ENCODE data around the gene BRMS1L.
"Not testable (repeated sequence)": the region's sequence is repeated elsewhere in the genome, so short reads cannot be mapped to it uniquely, and the experiment has no call there.

BRMS1L gene

DNA sequence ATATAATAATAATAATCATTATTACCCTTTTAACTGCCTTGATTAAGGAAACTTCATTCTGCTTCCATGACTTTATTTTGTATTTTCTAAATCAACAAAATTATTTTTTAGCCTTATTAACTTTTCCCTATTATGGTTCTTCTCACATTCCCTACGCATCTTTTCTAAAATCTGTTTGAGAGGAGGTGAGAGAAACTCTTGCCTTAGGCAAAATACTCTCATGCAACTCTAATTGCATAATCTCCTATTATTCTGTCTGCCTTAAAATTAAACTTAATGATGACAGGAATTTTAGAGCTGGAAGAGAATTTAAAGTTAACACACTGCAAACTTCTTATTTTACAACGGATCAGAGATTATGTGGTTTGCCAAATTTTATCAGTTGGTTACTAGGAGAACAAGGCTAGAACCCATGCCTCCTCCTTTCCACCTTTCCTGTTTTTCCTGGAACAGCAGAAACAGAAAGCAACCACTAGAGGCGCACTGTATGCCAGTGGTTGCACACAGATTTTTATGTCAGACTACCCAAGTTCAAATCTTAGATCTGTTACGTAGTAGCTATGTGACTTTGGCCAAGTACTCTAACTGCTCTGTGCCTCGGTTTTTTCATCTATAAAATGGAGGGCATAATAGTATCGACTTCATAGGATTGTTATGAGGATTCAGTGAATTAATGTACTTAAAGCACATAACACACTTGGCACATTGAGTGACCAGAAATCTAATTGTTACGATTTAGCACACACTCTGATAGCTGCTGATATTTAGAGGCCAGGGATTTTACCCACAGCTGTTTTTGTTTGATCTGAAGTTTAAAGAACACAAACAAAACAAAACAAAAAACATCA is 4.3 kb upstream of the BRMS1L start:
- in situ Hi-C loops (cut with MboI; ENCODE audit: low sequenced_read_pairs, unreplicated experiment), result loop anchor here (25.0 kb wide), 1 partner anchor 384 kb away; no protein-coding TSS in a partner anchor
- TF ChIP-seq, protein P1, sequence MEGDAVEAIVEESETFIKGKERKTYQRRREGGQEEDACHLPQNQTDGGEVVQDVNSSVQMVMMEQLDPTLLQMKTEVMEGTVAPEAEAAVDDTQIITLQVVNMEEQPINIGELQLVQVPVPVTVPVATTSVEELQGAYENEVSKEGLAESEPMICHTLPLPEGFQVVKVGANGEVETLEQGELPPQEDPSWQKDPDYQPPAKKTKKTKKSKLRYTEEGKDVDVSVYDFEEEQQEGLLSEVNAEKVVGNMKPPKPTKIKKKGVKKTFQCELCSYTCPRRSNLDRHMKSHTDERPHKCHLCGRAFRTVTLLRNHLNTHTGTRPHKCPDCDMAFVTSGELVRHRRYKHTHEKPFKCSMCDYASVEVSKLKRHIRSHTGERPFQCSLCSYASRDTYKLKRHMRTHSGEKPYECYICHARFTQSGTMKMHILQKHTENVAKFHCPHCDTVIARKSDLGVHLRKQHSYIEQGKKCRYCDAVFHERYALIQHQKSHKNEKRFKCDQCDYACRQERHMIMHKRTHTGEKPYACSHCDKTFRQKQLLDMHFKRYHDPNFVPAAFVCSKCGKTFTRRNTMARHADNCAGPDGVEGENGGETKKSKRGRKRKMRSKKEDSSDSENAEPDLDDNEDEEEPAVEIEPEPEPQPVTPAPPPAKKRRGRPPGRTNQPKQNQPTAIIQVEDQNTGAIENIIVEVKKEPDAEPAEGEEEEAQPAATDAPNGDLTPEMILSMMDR (IDR thresholded peaks at IDR 0.05; ENCODE audit: borderline replicate concordance, control extremely low read depth, extremely low read depth, insufficient read depth, missing control alignments), result peak; percentile 83
- peak; percentile 38 for DNase-seq (ENCODE audit: low spot score)

DNA sequence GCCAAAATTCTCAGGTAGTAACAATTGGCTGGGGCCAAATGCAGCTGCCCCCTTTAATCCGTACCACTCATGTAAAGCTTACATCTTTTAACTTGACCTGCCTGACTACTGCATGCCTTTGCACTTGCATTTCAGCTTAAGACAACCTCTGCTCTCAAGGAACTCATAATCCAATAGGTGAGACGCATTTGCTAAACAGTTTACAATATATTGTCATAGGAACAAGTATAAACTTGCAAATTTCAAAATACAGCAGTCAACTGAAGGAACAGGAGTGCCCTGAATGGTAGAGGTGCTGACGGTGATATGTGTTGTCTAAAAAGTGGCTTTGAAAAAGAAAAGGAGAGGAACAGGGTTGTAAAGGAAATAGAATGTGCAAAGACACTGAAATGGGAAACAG is 3.6 kb upstream of the BRMS1L start:
- in situ Hi-C loops (cut with MboI; ENCODE audit: low sequenced_read_pairs, unreplicated experiment), result loop anchor here (25.0 kb wide), 1 partner anchor 385 kb away; no protein-coding TSS in a partner anchor
- DNase-seq (ENCODE audit: low spot score), result no peak
- TF ChIP-seq, protein P1 (IDR thresholded peaks at IDR 0.05; ENCODE audit: borderline replicate concordance, control extremely low read depth, extremely low read depth, insufficient read depth, missing control alignments), result no peak

DNA sequence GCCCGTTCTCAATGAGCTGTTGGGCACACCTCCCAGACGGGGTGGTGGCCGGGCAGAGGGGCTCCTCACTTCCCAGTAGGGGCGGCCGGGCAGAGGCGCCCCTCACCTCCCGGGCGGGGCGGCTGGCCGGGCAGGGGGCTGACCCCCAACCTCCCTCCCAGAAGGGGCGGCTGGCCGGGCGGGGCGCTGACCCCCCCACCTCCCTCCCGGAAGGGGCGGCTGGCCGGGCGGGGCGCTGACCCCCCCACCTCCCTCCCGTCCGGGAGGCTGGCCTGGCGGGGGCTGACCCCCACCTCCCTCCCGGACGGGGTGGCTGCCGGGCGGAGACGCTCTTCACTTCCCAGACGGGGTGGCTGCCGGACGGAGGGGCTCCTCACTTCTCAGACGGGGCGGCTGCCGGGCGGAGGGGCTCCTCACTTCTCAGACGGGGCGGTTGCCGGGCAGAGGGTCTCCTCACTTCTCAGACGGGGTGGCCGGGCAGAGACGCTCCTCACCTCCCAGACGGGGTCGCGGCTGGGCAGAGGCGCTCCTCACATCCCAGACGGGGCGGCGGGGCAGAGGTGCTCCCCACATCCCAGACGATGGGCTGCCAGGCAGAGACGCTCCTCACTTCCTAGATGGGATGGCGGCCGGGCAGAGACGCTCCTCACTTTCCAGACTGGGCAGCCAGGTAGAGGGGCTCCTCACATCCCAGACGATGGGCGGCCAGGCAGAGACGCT is 1.5 kb upstream of the BRMS1L start:
- not testable (repeated sequence) for DNase-seq (ENCODE audit: low spot score)
- in situ Hi-C loops (cut with MboI; ENCODE audit: low sequenced_read_pairs, unreplicated experiment), result loop anchor here (25.0 kb wide), 1 partner anchor 387 kb away; no protein-coding TSS in a partner anchor

DNA sequence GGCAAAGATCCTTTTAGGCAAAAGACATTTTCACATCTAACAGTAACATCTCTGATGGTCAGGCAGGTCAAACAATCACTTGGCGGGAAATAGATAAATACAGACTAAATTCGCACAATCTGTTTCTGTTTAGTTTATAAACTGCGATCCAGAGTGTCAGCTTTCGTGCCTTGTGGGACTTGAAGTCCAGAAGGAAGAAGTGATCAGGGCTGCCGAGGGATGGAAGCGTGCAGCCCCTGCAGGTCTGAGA is 245 bp upstream of the BRMS1L start:
- TF ChIP-seq, protein P1 (IDR thresholded peaks at IDR 0.05; ENCODE audit: borderline replicate concordance, control extremely low read depth, extremely low read depth, insufficient read depth, missing control alignments), result no peak
- in situ Hi-C loops (cut with MboI; ENCODE audit: low sequenced_read_pairs, unreplicated experiment), result no loop called here
- DNase-seq (ENCODE audit: low spot score), result no peak

DNA sequence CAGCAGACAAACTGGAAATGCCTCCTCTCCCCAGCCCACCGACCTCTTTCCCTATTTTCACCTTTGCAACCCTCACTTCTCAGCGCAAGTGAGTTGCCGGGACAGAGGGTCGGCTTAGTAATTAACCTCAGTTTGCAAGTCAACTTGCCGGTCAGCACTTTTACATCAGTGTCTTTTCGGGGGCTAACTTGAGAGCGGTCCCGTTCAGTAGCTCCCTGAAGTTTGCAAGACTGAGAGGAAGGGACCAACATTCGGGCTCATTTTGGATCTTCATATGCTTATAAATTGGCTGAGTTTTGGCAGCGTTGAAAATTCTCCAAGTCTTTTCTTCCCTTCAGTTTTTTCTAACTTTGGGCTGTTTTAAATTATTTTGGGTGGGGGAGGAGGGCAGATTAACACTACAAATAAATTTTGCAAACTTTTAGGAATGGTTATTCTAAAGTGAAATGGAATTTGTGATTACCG is 846 bp downstream of the BRMS1L start:
- in situ Hi-C loops (cut with MboI; ENCODE audit: low sequenced_read_pairs, unreplicated experiment), result no loop called here
- TF ChIP-seq, protein P1 (IDR thresholded peaks at IDR 0.05; ENCODE audit: borderline replicate concordance, control extremely low read depth, extremely low read depth, insufficient read depth, missing control alignments), result no peak

DNA sequence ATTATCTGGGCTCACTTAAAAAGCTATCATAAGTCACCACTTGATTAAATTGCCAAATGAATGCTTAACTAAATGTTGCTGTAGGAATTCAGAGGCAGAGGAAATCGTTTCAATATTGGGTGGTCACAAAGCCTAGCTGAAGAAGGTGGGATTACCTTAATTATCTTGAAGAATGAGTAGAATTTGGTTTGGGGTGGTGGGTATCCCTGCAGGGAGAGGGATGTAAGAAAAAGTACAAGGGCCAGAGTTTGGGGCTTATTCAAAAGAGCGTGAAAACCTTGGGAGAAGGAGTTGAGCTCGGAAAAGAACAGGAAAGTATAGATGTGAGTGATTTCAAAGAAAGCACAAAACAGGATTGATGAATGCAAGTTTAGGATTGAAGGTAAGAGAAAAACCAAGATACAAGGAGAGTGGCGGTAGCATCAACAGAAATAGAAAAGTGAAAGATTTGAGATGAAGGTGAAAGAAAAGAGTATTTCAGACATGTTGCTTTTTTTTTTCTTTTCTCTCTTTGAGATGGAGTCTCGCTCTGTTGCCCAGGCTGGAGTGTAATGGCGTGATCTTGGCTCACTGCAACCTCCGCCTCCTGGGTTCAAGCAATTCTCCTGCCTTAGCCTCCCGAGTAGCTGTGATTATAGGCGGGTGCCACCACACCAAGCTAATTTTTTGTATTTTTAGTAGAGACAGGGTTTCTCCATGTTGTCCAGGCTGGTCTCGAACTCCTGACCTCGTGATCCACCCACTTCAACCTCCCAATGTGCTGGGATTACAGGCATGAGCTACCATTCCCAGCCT is 1.7 kb downstream of the BRMS1L start:
- no peak for DNase-seq (ENCODE audit: low spot score)
- TF ChIP-seq, protein P1 (IDR thresholded peaks at IDR 0.05; ENCODE audit: borderline replicate concordance, control extremely low read depth, extremely low read depth, insufficient read depth, missing control alignments), result no peak
- in situ Hi-C loops (cut with MboI; ENCODE audit: low sequenced_read_pairs, unreplicated experiment), result no loop called here

More for the DNA sequence above, 846 bp downstream of the BRMS1L start:
- DNase-seq (ENCODE audit: low spot score), result no peak
